Measurements from ENCODE around the gene PARP12.

PARP12 gene

GRCh38 chr7:139990142-139990535 lies 72.6 kb downstream of the PARP12 start:
- no peaks in the 10 kb centered on the region for H3K4me1 Mint-ChIP-seq (ENCODE audit: low read depth)
- no peak overlapping the region for H3K27ac Mint-ChIP-seq
- H3K36me3 Mint-ChIP-seq (ENCODE audit: low read depth) = no peaks in the 10 kb centered on the region
- H3K9me3 Mint-ChIP-seq = no peaks in the 10 kb centered on the region
- DNase-seq = no peak
- no peak overlapping the region for H3K4me3 Mint-ChIP-seq
- no peaks in the 10 kb centered on the region for H3K27me3 Mint-ChIP-seq

GRCh38 chr7:139989366-139990141 lies 73.2 kb downstream of the PARP12 start:
- no peak overlapping the region for H3K27ac Mint-ChIP-seq
- no peaks in the 10 kb centered on the region for H3K27me3 Mint-ChIP-seq
- no peak overlapping the region for H3K4me3 Mint-ChIP-seq
- no peaks in the 10 kb centered on the region for H3K36me3 Mint-ChIP-seq (ENCODE audit: low read depth)
- no peaks in the 10 kb centered on the region for H3K9me3 Mint-ChIP-seq
- no peaks in the 10 kb centered on the region for H3K4me1 Mint-ChIP-seq (ENCODE audit: low read depth)
- DNase-seq = no peak

- H3K36me3 Mint-ChIP-seq (ENCODE audit: low read depth) = no peaks in the 10 kb centered on the region
- DNase-seq = no peak
- no peak overlapping the region for H3K27ac Mint-ChIP-seq
- no peak overlapping the region for H3K4me3 Mint-ChIP-seq
- H3K27me3 Mint-ChIP-seq = no peaks in the 10 kb centered on the region
- H3K4me1 Mint-ChIP-seq (ENCODE audit: low read depth) = no peaks in the 10 kb centered on the region
- no peaks in the 10 kb centered on the region for H3K9me3 Mint-ChIP-seq
These were observed 74.8 kb downstream of the PARP12 start for GRCh38 chr7:139987691-139988516.

DNA sequence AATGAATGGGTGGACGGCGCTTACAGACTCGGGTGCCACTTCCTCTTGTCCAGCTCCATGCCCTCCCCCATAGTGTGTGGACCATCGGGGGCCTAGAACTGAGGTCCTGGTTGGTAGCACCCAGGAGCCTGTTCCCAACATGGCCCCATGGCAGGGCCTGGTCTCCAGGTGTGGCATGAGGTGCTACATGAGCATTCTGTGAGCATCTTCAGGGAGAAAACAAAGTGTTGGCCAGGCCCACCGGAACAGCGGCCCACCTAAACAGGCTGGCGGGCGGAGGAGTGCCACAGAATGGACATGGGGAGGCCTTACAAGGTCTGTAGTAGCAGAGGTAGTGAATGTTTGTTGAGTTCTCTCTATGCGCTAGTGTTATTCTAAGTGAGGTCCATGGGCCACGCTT lies 76.9 kb downstream of the PARP12 start:
- Mint-ChIP-seq H3K27ac (no peak overlapping the region), H3K9me3 (no peaks in the 10 kb centered on the region), H3K4me1 (ENCODE audit: low read depth) (peaks cover 5% of the 10 kb centered on the region), H3K36me3 (ENCODE audit: low read depth) (no peaks in the 10 kb centered on the region), H3K27me3 (no peaks in the 10 kb centered on the region), H3K4me3 (no peak overlapping the region)
- no peak for DNase-seq

GRCh38 chr7:139984642-139985539 lies 77.9 kb downstream of the PARP12 start:
- Mint-ChIP-seq H3K36me3 (ENCODE audit: low read depth) (no peaks in the 10 kb centered on the region), H3K27me3 (no peaks in the 10 kb centered on the region), H3K27ac (no peak overlapping the region), H3K9me3 (no peaks in the 10 kb centered on the region), H3K4me3 (no peak overlapping the region), H3K4me1 (ENCODE audit: low read depth) (peaks cover 14% of the 10 kb centered on the region)
- DNase-seq = no peak

DNA sequence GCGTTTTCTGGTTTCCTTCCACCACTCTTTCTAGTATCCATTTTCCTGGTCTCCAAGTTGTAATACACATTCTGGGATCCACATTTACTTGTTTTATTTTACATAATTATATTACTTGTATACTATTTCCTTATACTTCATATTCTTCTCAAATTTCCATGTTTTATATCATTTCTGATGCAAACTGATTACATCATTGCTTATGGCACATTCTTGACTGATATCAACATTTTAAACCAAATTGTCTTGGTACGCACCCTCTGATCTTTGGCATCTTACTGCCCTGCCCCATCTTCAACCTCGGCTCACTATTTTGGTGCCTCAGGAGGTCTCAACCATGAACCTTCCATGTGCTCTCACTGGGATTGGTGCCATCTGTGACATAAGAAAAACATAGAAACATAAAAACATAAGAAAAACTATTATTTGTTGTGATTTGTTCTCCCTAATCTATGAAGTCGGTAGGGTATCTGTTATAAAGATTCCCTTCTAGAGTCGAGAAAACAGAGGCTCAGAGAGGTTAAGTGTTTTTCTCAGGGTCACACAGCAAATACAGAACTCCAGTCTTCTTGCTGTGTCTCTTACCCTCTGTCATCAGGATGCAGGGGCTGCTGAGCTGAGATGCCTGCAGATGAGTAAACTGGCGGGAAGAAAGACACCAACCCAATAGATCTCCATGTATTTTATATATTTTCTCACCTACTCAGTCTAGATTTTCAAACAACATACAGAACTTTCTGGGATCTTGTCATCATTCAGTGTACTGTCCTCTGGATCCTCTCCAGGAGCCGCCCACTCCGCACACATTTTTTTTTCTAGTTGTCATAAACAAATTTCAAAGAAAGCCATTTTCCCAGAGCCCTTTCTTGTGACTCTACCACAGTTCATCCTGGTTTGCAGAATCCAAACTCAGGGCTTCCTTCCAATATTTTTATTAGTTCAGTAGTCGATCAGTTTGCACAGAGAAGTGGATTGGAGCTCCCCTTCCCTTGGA lies 79.5 kb downstream of the PARP12 start:
- no peaks in the 10 kb centered on the region for H3K36me3 Mint-ChIP-seq (ENCODE audit: low read depth)
- peaks cover 18% of the 10 kb centered on the region for H3K4me1 Mint-ChIP-seq (ENCODE audit: low read depth)
- H3K9me3 Mint-ChIP-seq = no peaks in the 10 kb centered on the region
- no peak for DNase-seq
- H3K27ac Mint-ChIP-seq = no peak overlapping the region
- H3K4me3 Mint-ChIP-seq = no peak overlapping the region
- no peaks in the 10 kb centered on the region for H3K27me3 Mint-ChIP-seq

DNA sequence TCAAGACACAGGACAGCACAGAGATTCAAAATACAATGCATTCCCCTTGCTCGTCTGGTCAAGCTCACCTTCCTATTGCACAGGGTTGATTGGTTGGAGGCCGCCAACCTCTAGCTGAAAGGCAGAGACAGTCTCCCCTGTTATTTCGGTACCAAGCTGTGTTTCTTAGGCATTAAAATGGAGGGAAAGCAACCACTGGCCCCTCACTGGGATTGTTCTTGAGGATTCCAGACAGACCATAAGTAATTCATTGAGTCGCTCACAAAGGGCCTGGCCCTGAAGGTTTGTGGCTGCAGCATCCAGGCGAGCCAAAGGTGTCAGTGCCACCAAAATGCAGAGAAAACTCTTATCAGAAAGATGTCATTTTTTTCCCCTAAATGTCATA lies 81.2 kb downstream of the PARP12 start:
- H3K36me3 Mint-ChIP-seq (ENCODE audit: low read depth) = no peaks in the 10 kb centered on the region
- H3K4me3 Mint-ChIP-seq = no peak overlapping the region
- H3K4me1 Mint-ChIP-seq (ENCODE audit: low read depth) = peaks cover 26% of the 10 kb centered on the region
- H3K9me3 Mint-ChIP-seq = no peaks in the 10 kb centered on the region
- DNase-seq = no peak
- H3K27ac Mint-ChIP-seq = no peak overlapping the region
- H3K27me3 Mint-ChIP-seq = no peaks in the 10 kb centered on the region

- peaks cover 26% of the 10 kb centered on the region for H3K4me1 Mint-ChIP-seq (ENCODE audit: low read depth)
- H3K9me3 Mint-ChIP-seq = no peaks in the 10 kb centered on the region
- no peak for DNase-seq
- no peaks in the 10 kb centered on the region for H3K36me3 Mint-ChIP-seq (ENCODE audit: low read depth)
- no peak overlapping the region for H3K27ac Mint-ChIP-seq
- H3K4me3 Mint-ChIP-seq = no peak overlapping the region
- no peaks in the 10 kb centered on the region for H3K27me3 Mint-ChIP-seq
These were observed 85.7 kb downstream of the PARP12 start for GRCh38 chr7:139976838-139977656.

GRCh38 chr7:139976055-139976837 lies 86.5 kb downstream of the PARP12 start:
- no peak overlapping the region for H3K27ac Mint-ChIP-seq
- H3K27me3 Mint-ChIP-seq = no peaks in the 10 kb centered on the region

DNA sequence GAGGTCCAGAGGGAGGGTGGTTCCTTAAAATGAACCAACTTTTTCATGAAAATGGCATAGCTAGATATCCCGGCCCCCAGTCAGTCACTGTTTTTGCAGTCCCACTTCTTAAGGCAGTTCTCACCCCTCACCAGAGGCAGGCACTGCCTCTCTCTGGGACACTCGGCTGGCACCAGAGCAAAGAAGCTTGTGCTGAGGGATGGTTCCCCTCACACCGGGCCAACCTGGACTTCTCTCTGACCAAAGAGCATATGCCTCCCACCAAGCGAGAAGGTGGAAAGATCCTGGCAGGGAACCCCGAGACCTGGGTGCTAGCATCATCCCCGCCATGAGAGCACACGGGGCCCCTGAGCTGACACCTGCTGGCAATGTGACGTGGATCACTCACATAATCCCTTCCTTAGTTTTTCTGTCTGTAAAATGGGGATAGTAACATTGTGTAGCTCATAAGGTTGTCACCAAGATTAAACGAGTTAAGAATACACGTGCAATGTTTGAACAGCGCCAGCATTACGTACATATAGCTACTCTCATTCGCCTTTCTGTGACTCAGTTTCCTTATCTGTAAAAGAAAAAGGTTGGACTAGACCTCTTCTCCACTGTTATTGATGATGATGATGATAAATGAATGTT lies 88.5 kb downstream of the PARP12 start:
- no peak for DNase-seq
- no peaks in the 10 kb centered on the region for H3K9me3 Mint-ChIP-seq
- no peaks in the 10 kb centered on the region for H3K36me3 Mint-ChIP-seq (ENCODE audit: low read depth)
- no peak overlapping the region for H3K4me3 Mint-ChIP-seq
- H3K27ac Mint-ChIP-seq = no peak overlapping the region
- H3K27me3 Mint-ChIP-seq = no peaks in the 10 kb centered on the region
- H3K4me1 Mint-ChIP-seq (ENCODE audit: low read depth) = peaks cover 10% of the 10 kb centered on the region

More at GRCh38 chr7:139976055-139976837, 86.5 kb downstream of the PARP12 start:
- Mint-ChIP-seq H3K4me3 (no peak overlapping the region), H3K9me3 (no peaks in the 10 kb centered on the region), H3K36me3 (ENCODE audit: low read depth) (no peaks in the 10 kb centered on the region), H3K4me1 (ENCODE audit: low read depth) (peaks cover 22% of the 10 kb centered on the region)
- no peak for DNase-seq
